PC-9 (cell line): ENCODE results near the gene ACTA1. TPM values are rescaled to one million over a fixed set of nuclear protein-coding genes. Genes with fewer than 3 reads are reported as not detected.
"Not testable (repeated sequence)": the region's sequence is repeated elsewhere in the genome, so short reads cannot be mapped to it uniquely, and the experiment has no call there.

Experiments
- BruUV-seq: library from RNA; stranded (reverse); fragments of 400-500 nt; replicated peaks from 2 replicates; lab custom pipeline; 2021; lab: Mats Ljungman, UMichigan
- CTCF ChIA-PET: fragments of 300-600 bp; sonication (Branson Sonifier 250); formaldehyde crosslinking; loops from one replicate; lab custom pipeline; 2022; ENCODE audit warnings: antibody characterized with exemption; lab: Charles Lee
- POLR2A ChIA-PET: fragments of 300-600 bp; sonication (Branson Sonifier 250); formaldehyde crosslinking; loops from one replicate; lab custom pipeline; 2022; ENCODE audit warnings: antibody characterized with exemption; ENCODE audit not compliant: unreplicated experiment; lab: Charles Lee
- DNase-seq, 2 experiments: peaks; one replicate each; pipeline versions ENCODE4 v3.0.0 to v3.0.0-alpha.2; 2015 to 2022; ENCODE audit warnings: mixed read lengths in 1 of 2
- H2AFZ ChIP-seq: fragments of 200-600 bp; sonication (generic); 2 replicates; pipeline ENCODE4 v1.8.1; 2017; ENCODE audit warnings: antibody characterized with exemption
- H3F3A ChIP-seq: fragments of 200-600 bp; sonication (generic); 2 replicates; pipeline ENCODE4 v1.8.1; 2017; ENCODE audit warnings: antibody characterized with exemption, mild to moderate bottlenecking, low read depth; ENCODE audit not compliant: insufficient read depth
- H3K27ac ChIP-seq: fragments of 200-600 bp; sonication (generic); 2 replicates; pipeline ENCODE4 v1.6.1; 2016; ENCODE audit warnings: mixed run types
- H3K27me3 ChIP-seq: fragments of 200-600 bp; sonication (generic); 2 replicates; pipeline ENCODE4 v1.6.1; 2016; ENCODE audit warnings: low read depth, mixed run types; ENCODE audit not compliant: insufficient read depth
- H3K36me3 ChIP-seq: fragments of 200-600 bp; sonication (generic); 2 replicates; pipeline ENCODE4 v1.6.1; 2016; ENCODE audit warnings: low read depth, mixed run types
- H3K4me1 ChIP-seq: fragments of 200-600 bp; sonication (generic); replicated peaks from 2 replicates; pipeline ENCODE4 v1.6.1; 2016; ENCODE audit warnings: mixed run types; ENCODE audit not compliant: insufficient read depth
- H3K4me2 ChIP-seq: fragments of 200-600 bp; sonication (generic); 2 replicates; pipeline ENCODE4 v1.6.1; 2017; ENCODE audit warnings: mixed run types
- H3K4me3 ChIP-seq: fragments of 200-600 bp; sonication (generic); 2 replicates; pipeline ENCODE4 v1.6.1; 2016; ENCODE audit warnings: mixed run types
- H3K79me2 ChIP-seq: fragments of 200-600 bp; sonication (generic); 2 replicates; pipeline ENCODE4 v1.6.1; 2017; ENCODE audit warnings: low read depth, mixed run types
- H3K9me2 ChIP-seq: fragments of 200-600 bp; sonication (generic); 2 replicates; pipeline ENCODE4 v1.8.1; 2017; ENCODE audit warnings: mild to moderate bottlenecking; ENCODE audit not compliant: insufficient read depth
- H3K9me3 ChIP-seq: fragments of 200-600 bp; sonication (generic); 2 replicates; pipeline ENCODE4 v1.8.1; 2016; ENCODE audit warnings: low read depth; ENCODE audit not compliant: insufficient read depth
- H4K20me1 ChIP-seq: fragments of 200-600 bp; sonication (generic); 2 replicates; pipeline ENCODE4 v1.8.1; 2017; ENCODE audit not compliant: insufficient read depth
- EZH2 ChIP-seq: fragments of 200-600 bp; sonication (generic); IDR thresholded peaks from 2 replicates; pipeline ENCODE4 v1.8.0; 2017; ENCODE audit warnings: antibody characterized with exemption, low read depth
- intact Hi-C: fragments of 100-400 bp; cut with micrococcal nuclease; formaldehyde crosslinking; loops from one replicate; pipeline ENCODE4 v1.10.0; 2022; ENCODE audit not compliant: unreplicated experiment
- total RNA-seq: library from RNA; stranded (reverse); gene quantifications from 2 replicates; pipeline ENCODE4 v1.2.3, GENCODE V29; 2021
- TF ChIP-seq, protein P1 (sequence below): fragments of 200-600 bp; sonication (generic); conservative IDR thresholded peaks from 2 replicates; pipeline ENCODE4 v1.6.1; 2017; ENCODE audit warnings: mixed run types, antibody characterized with exemption, mild to moderate bottlenecking, moderate library complexity

The ACTA1 gene
- total RNA-seq, 1 experiment from 2014 or later = not detected

DNA sequence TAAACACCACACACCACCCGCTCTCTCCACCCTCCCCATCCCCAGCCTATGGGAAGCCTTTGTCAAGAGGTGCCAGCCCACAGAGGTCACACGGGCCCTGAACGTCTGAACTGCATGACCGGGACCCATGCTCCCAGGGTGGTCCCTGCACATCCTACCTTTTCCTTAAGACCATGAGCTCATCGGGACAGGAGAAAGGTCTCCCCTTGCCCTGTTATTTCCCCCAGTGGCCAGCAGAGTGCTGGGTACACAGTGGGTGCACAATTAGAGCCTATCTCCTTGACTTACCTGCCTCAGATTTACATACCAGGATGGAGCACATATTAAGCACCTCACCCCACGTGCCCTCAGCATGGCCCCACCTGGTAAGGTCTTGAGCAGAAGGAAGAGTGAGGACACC, 30.9 kb downstream of the ACTA1 start:
- no peak overlapping the region for H3K27ac ChIP-seq
- ChIA-PET CTCF (no interaction called here), POLR2A (no interaction called here)
- no peak overlapping the region for H3K4me3 ChIP-seq
- no peaks in the 10 kb centered on the region for H3K9me3 ChIP-seq
- H2AFZ ChIP-seq = no peak overlapping the region
- no TSS peak for BruUV-seq
- DNase-seq = no peak
- H3F3A ChIP-seq = no peaks in the 10 kb centered on the region
- H3K4me1 ChIP-seq = no peaks in the 10 kb centered on the region
- no peaks in the 10 kb centered on the region for H3K9me2 ChIP-seq
- intact Hi-C loops = no loop called here
- no peaks in the 10 kb centered on the region for H3K79me2 ChIP-seq
- H3K4me2 ChIP-seq = no peak overlapping the region
- peaks cover 12% of the 10 kb centered on the region for H3K27me3 ChIP-seq
- TF ChIP-seq, protein P1, sequence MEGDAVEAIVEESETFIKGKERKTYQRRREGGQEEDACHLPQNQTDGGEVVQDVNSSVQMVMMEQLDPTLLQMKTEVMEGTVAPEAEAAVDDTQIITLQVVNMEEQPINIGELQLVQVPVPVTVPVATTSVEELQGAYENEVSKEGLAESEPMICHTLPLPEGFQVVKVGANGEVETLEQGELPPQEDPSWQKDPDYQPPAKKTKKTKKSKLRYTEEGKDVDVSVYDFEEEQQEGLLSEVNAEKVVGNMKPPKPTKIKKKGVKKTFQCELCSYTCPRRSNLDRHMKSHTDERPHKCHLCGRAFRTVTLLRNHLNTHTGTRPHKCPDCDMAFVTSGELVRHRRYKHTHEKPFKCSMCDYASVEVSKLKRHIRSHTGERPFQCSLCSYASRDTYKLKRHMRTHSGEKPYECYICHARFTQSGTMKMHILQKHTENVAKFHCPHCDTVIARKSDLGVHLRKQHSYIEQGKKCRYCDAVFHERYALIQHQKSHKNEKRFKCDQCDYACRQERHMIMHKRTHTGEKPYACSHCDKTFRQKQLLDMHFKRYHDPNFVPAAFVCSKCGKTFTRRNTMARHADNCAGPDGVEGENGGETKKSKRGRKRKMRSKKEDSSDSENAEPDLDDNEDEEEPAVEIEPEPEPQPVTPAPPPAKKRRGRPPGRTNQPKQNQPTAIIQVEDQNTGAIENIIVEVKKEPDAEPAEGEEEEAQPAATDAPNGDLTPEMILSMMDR = no peak
- TF ChIP-seq EZH2 = no peak
- H4K20me1 ChIP-seq = no peaks in the 10 kb centered on the region
- no peaks in the 10 kb centered on the region for H3K36me3 ChIP-seq

DNA sequence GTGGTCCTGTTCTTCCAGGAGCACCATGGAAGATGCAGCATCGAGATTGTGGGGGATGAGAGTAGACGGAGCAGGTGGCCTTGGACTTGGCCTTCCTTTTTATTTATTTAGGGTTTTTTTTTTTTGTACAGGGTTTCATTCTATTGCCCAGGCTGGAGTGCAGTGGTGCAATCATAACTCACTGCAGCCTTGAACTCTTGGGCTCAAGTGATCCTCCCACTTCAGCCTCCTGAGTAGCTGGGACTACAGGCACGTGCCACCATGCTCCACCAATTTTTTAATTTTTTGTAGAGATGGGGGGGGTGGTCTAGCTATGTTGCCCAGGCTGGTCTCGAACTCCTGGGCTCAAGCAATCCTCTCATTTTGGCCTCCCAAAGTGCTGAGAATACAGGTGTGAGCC, 31.6 kb downstream of the ACTA1 start:
- H2AFZ ChIP-seq, H3K79me2 ChIP-seq, H3K4me2 ChIP-seq, H3K4me3 ChIP-seq, DNase-seq, POLR2A ChIA-PET, H3K9me2 ChIP-seq, H3K36me3 ChIP-seq, H3K27ac ChIP-seq, CTCF ChIA-PET, H3K4me1 ChIP-seq, H3K9me3 ChIP-seq, H3F3A ChIP-seq, intact Hi-C loops, BruUV-seq, H4K20me1 ChIP-seq: not testable (repeated sequence)
- H3K27me3 ChIP-seq = peaks cover 19% of the 10 kb centered on the region

DNA sequence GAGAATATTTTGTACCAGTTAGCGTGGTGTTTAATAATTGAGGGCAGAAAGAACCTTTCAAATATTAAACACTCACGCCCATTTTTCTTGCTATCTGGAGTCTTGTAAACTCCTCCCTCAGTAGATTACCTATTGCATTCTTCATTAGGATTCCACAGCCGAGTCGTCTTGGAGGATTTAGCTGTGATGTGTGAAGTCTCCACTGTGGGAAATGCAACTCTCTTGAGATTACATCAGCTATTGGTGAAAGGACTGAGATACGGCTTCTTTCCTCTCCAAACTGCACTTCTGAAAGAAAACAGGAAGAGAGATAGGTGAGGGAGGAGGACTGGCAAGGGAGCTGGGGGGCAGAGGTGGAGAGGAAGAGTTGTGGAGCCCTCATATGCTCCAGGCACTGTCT, 36.1 kb downstream of the ACTA1 start:
- no peak for DNase-seq
- ChIA-PET CTCF (interaction anchor here (0.5 kb wide), 1 partner anchor 1335 kb away, joined by 3 read pairs; no protein-coding TSS in a partner anchor), POLR2A (no interaction called here)
- Histone ChIP-seq H3K9me3 (no peaks in the 10 kb centered on the region), H3K9me2 (no peaks in the 10 kb centered on the region), H3K4me2 (no peak overlapping the region), H3K79me2 (no peaks in the 10 kb centered on the region), H4K20me1 (no peaks in the 10 kb centered on the region), H3K27ac (no peak overlapping the region), H3K36me3 (no peaks in the 10 kb centered on the region), H3K4me3 (no peak overlapping the region), H3K4me1 (no peaks in the 10 kb centered on the region), H2AFZ (no peak overlapping the region), H3F3A (no peaks in the 10 kb centered on the region), H3K27me3 (peaks cover 43% of the 10 kb centered on the region)
- intact Hi-C loops = no loop called here
- BruUV-seq = no TSS peak
- no peak for TF ChIP-seq EZH2
- TF ChIP-seq, protein P1 = no peak

DNA sequence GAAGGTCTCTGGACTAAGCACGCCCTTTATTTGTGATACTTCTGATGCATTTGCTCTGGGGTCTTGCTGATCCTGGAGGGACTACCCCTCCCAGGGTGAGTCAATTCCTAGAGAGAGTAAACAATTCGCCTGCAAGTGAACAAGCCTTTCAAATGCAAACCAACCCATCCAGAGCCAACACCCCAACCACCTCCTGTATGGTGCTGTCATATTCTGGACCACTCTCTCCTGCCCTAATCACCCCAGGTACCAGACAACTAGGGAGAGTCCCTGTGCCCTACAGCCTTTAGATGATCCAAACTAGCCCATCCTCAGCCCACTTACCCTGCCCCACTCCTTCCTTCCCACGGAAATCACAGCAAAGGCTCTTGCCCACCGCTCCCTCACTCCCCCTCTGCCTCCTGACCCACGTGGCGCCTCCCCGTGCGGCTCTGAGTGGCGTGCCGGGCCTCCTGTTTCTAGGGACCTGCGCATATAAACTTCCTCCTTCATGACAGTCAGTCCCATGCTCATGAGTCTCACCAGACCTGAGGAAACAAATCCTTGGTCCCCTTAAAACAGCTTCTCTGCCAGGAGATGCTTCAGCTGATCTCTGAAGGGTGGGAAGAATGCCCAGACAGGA, 37.2 kb downstream of the ACTA1 start:
- intact Hi-C loops = no loop called here
- Histone ChIP-seq H3F3A (no peaks in the 10 kb centered on the region), H3K27ac (no peak overlapping the region), H3K4me2 (no peak overlapping the region), H3K4me1 (no peaks in the 10 kb centered on the region), H2AFZ (no peak overlapping the region), H3K9me2 (no peaks in the 10 kb centered on the region), H3K4me3 (no peak overlapping the region), H4K20me1 (no peaks in the 10 kb centered on the region), H3K9me3 (no peaks in the 10 kb centered on the region), H3K79me2 (no peaks in the 10 kb centered on the region), H3K27me3 (peaks cover 41% of the 10 kb centered on the region), H3K36me3 (no peaks in the 10 kb centered on the region)
- ChIA-PET CTCF (no interaction called here), POLR2A (no interaction called here)
- no peak for TF ChIP-seq EZH2
- TF ChIP-seq, protein P1 = no peak
- BruUV-seq = no TSS peak
- DNase-seq = no peak

DNA sequence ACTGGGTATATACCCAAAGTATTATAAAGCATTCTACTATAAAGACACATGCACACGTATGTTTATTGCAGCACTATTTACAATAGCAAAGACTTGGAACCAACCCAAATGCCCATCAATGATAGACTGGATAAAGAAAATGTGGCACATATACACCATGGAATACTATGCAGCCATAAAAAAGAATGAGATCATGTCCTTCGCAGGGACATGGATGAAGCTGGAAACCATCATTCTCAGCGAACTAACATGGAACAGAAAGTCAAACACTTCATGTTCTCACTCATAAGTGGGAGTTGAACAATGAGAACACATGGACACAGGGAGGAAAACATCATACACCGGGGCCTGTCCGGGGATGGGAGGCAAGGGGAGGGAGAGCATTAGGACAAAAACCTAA, 39.4 kb downstream of the ACTA1 start:
- POLR2A ChIA-PET, intact Hi-C loops, H3K4me1 ChIP-seq: not testable (repeated sequence)

More for the DNA sequence above, 39.4 kb downstream of the ACTA1 start:
- H4K20me1 ChIP-seq, H3K9me2 ChIP-seq, H3F3A ChIP-seq, H3K27ac ChIP-seq, H2AFZ ChIP-seq, H3K9me3 ChIP-seq, BruUV-seq, CTCF ChIA-PET, H3K79me2 ChIP-seq, DNase-seq, H3K4me2 ChIP-seq, H3K36me3 ChIP-seq, H3K4me3 ChIP-seq: not testable (repeated sequence)
- peaks cover 34% of the 10 kb centered on the region for H3K27me3 ChIP-seq
